ENCODE data around the gene AKIRIN2. TPM values are rescaled to one million over a fixed set of nuclear protein-coding genes. Genes with fewer than 3 reads are reported as not detected.

AKIRIN2 gene
- total RNA-seq (10 to 100 TPM; 12.2 to 18.8 TPM), polyA plus RNA-seq (10 to 100 TPM; 11.0 to 16.6 TPM)

DNA sequence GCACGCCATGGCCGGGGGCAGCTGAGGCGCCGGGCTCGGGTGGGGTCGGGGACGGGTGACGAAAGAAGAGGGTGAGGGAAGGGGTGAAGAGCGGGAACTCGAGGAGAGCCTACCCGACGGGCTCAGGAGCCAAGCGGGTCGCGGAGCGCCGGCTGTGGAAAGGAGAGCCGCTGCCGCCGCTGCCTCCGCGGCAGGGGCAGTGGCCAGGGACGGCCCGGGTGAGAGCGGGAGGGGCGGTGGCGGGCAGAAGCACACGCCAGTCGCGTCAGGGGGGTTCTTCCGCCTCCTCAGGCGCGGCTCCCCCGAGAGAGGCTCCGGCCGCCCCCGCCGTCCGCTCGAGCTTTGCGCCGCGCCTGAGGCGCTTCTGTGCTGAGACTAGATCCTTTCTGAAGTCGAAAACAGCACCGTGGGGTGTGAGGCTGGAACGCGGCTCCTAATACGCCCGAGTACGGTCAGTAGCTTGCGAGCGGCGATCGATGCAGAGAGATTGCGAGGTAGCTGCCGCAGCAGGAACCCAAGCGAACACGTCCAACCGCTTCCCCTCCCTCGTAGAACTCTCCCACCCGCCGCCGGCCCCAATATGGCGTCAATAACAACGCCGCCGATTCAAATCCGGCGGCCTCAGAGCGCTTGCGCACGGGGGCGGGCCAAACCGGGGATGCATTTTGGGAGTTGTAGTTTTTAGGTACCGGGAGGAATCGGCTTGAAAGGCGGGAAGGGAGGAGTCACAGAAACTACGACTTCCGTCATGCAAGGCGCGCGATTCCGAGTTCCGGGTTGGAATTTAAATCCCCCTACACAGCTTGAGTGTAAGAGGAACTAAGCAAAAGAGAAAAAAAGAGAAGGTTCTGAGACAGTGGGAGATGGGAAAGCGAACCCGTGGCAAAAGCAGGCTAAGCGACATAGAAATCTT lies at the start of gene AKIRIN2:
Gene AKIRIN2, minus strand, starts transcription at position 558 of the 913 bp plus-strand sequence. Its CDS starts 549 bp downstream, at position 9.
- under 1% methylated on average over 88 of the region's 88 CpGs for WGBS
- TF ChIP-seq RAD21 (IDR thresholded peaks at IDR 0.05) (peak; percentile 38 to 56), HNF4G (IDR thresholded peaks at IDR 0.05) (no peak), GABPA (IDR thresholded peaks at IDR 0.05 in 1 of 2, conservative IDR thresholded peaks at IDR 0.05 in 1 of 2) (peak; percentile 81 to 92), EGR1 (IDR thresholded peaks at IDR 0.05; ENCODE audit: low read depth in 2 of 2) (peak; percentile 73 to 89), SP1 (IDR thresholded peaks at IDR 0.05) (peak; percentile 67), FOXA1 (IDR thresholded peaks at IDR 0.05) (no peak), RXRA (IDR thresholded peaks at IDR 0.05) (peak in 1 of 2 donors; percentile 38), NR2F2 (IDR thresholded peaks at IDR 0.05) (peak; percentile 20), YY1 (IDR thresholded peaks at IDR 0.05) (peak; percentile 98), JUND (IDR thresholded peaks at IDR 0.05) (peak in 1 of 2 donors; percentile 79), FOXA2 (IDR thresholded peaks at IDR 0.05) (no peak), TAF1 (conservative IDR thresholded peaks at IDR 0.05) (peak; percentile 94), HNF4A (conservative IDR thresholded peaks at IDR 0.05) (peak; percentile 20 to 23)
- TF ChIP-seq, protein P1, sequence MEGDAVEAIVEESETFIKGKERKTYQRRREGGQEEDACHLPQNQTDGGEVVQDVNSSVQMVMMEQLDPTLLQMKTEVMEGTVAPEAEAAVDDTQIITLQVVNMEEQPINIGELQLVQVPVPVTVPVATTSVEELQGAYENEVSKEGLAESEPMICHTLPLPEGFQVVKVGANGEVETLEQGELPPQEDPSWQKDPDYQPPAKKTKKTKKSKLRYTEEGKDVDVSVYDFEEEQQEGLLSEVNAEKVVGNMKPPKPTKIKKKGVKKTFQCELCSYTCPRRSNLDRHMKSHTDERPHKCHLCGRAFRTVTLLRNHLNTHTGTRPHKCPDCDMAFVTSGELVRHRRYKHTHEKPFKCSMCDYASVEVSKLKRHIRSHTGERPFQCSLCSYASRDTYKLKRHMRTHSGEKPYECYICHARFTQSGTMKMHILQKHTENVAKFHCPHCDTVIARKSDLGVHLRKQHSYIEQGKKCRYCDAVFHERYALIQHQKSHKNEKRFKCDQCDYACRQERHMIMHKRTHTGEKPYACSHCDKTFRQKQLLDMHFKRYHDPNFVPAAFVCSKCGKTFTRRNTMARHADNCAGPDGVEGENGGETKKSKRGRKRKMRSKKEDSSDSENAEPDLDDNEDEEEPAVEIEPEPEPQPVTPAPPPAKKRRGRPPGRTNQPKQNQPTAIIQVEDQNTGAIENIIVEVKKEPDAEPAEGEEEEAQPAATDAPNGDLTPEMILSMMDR (IDR thresholded peaks at IDR 0.05; ENCODE audit: low read depth, low read length, missing input control) = no peak
- TF ChIP-seq, protein P2, sequence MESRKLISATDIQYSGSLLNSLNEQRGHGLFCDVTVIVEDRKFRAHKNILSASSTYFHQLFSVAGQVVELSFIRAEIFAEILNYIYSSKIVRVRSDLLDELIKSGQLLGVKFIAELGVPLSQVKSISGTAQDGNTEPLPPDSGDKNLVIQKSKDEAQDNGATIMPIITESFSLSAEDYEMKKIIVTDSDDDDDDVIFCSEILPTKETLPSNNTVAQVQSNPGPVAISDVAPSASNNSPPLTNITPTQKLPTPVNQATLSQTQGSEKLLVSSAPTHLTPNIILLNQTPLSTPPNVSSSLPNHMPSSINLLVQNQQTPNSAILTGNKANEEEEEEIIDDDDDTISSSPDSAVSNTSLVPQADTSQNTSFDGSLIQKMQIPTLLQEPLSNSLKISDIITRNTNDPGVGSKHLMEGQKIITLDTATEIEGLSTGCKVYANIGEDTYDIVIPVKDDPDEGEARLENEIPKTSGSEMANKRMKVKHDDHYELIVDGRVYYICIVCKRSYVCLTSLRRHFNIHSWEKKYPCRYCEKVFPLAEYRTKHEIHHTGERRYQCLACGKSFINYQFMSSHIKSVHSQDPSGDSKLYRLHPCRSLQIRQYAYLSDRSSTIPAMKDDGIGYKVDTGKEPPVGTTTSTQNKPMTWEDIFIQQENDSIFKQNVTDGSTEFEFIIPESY (IDR thresholded peaks at IDR 0.05) = peak; percentile 71
- TF ChIP-seq, protein P3, sequence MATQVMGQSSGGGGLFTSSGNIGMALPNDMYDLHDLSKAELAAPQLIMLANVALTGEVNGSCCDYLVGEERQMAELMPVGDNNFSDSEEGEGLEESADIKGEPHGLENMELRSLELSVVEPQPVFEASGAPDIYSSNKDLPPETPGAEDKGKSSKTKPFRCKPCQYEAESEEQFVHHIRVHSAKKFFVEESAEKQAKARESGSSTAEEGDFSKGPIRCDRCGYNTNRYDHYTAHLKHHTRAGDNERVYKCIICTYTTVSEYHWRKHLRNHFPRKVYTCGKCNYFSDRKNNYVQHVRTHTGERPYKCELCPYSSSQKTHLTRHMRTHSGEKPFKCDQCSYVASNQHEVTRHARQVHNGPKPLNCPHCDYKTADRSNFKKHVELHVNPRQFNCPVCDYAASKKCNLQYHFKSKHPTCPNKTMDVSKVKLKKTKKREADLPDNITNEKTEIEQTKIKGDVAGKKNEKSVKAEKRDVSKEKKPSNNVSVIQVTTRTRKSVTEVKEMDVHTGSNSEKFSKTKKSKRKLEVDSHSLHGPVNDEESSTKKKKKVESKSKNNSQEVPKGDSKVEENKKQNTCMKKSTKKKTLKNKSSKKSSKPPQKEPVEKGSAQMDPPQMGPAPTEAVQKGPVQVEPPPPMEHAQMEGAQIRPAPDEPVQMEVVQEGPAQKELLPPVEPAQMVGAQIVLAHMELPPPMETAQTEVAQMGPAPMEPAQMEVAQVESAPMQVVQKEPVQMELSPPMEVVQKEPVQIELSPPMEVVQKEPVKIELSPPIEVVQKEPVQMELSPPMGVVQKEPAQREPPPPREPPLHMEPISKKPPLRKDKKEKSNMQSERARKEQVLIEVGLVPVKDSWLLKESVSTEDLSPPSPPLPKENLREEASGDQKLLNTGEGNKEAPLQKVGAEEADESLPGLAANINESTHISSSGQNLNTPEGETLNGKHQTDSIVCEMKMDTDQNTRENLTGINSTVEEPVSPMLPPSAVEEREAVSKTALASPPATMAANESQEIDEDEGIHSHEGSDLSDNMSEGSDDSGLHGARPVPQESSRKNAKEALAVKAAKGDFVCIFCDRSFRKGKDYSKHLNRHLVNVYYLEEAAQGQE (IDR thresholded peaks at IDR 0.05) = peak; percentile 88
- TF ChIP-seq, protein P4, sequence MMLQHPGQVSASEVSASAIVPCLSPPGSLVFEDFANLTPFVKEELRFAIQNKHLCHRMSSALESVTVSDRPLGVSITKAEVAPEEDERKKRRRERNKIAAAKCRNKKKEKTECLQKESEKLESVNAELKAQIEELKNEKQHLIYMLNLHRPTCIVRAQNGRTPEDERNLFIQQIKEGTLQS (IDR thresholded peaks at IDR 0.05) = no peak
- TF ChIP-seq, protein P5, sequence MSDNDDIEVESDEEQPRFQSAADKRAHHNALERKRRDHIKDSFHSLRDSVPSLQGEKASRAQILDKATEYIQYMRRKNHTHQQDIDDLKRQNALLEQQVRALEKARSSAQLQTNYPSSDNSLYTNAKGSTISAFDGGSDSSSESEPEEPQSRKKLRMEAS (IDR thresholded peaks at IDR 0.05) = peak; percentile 29
- H3K4me3 ChIP-seq (ENCODE audit: low read depth in 1 of 3, low read length in 3 of 3) = peak within 1 kb of the TSS; percentile 76 to 100 (median 98)

More for the DNA sequence above, at the start of gene AKIRIN2:
- no peaks in the 10 kb centered on the region for H3K27me3 ChIP-seq (ENCODE audit: control insufficient read depth in 4 of 4, insufficient read depth in 4 of 4, low read length in 3 of 4)
- H3K9ac ChIP-seq (ENCODE audit: low read depth in 1 of 2, low read length in 2 of 2) = peak within 1 kb of the TSS; percentile 93 to 98
- H3K27ac ChIP-seq (ENCODE audit: low read depth in 1 of 2, low read length in 2 of 2) = peak within 1 kb of the TSS; percentile 98 to 99
- H3K4me1 ChIP-seq (ENCODE audit: control insufficient read depth in 4 of 4, insufficient read depth in 4 of 4, low read length in 3 of 4) = peaks cover 8 to 33% (median 11%) of the 10 kb centered on the region in 4 donors
- H3K9me3 ChIP-seq (ENCODE audit: control insufficient read depth in 4 of 4, low read length in 3 of 4) = no peaks in the 10 kb centered on the region
- peak; percentile 95 for DNase-seq (ENCODE audit: low spot score)
- H3K36me3 ChIP-seq (ENCODE audit: control insufficient read depth in 4 of 4, insufficient read depth in 3 of 4, low read depth in 1 of 4, low read length in 3 of 4) = no peaks in the 10 kb centered on the region
